HG02943 (cell line): Measurements from ENCODE around the gene LPAR6.
"Not testable (repeated sequence)": the region's sequence is repeated elsewhere in the genome, so short reads cannot be mapped to it uniquely, and the experiment has no call there.

Experiments used
- ATAC-seq: cut with Tn5 transposase; IDR thresholded peaks from one replicate; pipeline ENCODE4 v1.9.1; 2021; ENCODE audit warnings: mild to moderate bottlenecking, low read depth, moderate library complexity; ENCODE audit not compliant: unreplicated experiment

The LPAR6 gene, protein sequence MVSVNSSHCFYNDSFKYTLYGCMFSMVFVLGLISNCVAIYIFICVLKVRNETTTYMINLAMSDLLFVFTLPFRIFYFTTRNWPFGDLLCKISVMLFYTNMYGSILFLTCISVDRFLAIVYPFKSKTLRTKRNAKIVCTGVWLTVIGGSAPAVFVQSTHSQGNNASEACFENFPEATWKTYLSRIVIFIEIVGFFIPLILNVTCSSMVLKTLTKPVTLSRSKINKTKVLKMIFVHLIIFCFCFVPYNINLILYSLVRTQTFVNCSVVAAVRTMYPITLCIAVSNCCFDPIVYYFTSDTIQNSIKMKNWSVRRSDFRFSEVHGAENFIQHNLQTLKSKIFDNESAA

GRCh38 chr13:48412881-48413351 lies at the start of gene LPAR6:
Gene LPAR6 (minus strand): TSS chr13:48413113. CDS start chr13:48412423, 690 bp downstream.
- no peak for ATAC-seq

DNA sequence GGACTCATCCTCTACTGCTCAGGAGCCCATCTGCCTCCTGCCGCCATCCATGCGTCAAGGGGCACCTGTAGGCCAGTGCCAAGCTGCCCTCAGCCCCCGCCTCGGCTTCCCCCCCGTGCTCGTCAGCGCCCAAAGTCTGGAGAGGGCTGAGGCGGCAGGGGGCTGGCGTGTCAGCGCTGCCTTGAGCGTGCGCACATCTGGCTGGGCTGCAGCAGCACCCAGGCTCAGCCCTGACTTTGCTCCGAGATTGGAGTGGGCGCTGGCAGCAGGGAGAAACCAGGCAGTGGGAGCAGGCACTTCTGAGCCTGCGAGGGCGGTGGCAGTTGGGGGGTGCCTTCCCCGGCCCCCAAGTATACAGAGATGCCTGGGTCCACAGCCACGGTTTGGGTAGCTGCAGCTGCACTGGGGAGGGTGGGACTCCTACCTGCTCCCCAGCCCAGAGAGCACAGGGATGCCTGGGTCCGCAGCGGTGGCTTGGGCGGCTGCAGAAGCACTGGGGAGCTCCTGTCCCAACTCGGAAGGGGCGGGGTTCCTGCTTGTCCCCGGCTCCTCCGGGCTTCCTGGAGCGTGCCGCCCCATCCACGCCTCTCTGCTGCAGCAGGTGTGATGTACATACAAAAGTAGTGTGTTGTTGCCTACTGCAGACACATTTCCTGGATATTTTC lies 44.8 kb upstream of the LPAR6 start:
- no peak for ATAC-seq

DNA sequence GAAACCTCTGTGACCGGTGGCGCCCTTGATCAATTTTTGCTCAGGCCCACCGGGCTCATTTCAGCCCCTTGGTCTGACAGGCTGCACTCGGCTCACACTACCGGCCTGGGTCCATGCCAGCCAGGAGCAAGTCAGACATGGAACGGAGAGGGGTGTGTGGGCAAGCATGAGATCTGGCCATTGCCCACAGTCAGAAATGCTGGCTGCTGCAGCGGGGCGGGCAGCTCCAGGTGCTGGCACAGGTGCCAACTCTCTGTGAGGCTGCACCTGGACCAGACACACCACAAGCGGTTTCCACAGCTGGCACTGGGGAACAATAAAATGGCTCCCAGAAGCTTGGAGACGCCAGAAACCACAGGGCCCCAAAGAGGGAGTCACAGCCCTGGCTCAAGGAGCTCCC lies 43.6 kb upstream of the LPAR6 start:
- no peak for ATAC-seq

DNA sequence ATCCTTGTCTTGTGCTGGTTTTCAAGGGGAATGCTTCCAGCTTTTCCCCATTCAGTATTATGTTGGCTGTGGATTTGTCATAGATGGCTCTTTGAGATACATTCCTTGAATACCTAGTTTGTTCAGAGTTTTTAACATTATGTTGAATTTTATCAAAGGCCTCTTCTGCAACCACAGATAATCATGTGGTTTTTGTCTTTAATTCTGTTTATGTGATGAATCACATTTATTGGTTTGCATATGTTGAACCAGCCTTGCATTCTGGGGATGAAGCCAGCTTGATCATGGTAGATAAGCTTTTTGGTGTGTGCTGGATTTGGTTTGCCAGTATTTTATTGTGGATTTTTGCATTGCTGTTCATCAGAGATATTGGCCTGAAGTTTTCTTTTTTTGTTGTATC lies 38.3 kb upstream of the LPAR6 start:
- not testable (repeated sequence) for ATAC-seq

DNA sequence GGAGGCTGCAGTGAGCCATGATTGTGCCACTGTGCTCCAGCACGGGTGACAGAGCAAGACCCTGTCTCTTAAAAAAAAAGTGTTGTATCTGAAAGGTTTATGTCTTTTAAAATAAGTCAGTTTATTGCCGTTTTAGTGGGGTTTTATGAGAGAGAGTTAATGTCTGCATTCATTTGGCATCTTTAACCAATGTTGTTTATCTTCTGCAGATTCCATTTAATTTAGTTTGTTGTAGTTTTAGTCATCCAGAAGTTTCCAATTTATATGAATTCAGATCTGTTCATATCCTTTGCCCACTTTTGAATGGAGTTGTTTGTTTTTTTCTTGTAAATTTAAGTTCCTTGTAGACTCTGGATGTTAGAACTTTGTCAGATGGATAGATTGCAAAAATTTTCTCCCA lies 36.7 kb upstream of the LPAR6 start:
- no peak for ATAC-seq

GRCh38 chr13:48448959-48449614 lies 36.2 kb upstream of the LPAR6 start:
- no peak for ATAC-seq

- no peak for ATAC-seq
These were observed 35.5 kb upstream of the LPAR6 start for GRCh38 chr13:48448285-48448958.

DNA sequence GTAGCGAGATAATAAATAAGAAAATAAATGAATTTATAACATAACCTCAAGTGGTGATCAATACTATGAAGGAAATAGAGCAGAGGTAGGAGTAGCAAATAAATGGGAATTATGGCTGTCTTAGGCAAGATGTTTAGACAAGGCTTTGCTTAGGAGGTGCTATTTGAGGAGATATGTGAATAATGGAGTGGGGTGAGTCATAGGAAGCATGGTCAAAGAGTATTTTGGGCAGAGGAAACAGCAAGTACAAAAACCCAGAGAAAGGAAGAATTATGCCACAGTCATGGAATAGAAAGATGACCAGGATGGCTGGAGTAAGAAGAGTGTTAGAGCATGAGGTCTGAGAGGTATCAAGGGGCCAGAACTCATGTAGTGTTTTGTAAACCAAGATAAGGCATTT lies 33.6 kb upstream of the LPAR6 start:
- ATAC-seq, result no peak

DNA sequence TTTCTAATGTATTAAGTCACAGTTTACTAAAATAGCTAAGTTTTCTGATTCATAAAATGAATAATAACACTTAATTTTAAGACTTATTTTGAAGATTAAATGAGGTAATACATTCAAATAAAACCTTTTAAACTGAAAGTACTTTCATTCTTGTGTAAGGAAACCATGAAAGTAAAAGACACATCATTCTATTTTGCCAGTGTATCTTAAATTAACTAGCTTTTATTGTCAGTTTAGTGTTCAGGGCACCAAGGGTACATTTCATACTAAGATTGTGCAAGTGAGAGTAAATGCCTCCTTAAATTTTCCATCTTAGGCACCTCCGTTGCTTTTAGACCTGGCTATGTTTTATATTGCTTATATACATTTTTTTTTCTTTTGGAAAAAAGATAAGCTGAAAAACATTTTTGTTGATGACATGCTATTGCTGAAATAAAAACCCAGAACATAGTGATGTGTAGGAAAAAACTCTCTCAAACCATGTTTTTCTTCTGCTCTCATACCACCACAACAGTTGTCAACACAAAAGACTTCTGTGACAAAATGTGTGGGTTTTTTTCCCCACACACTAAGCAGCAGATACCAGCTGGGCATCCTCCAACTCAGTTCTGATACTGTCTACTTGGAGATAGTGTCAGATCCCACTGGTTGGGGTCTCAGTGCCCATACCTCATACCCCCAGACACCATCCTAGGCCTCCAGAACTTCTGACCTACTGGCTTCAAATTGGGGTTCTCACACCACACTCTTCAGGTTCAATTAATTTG lies 30.7 kb upstream of the LPAR6 start:
- no peak for ATAC-seq

GRCh38 chr13:48437371-48437770 lies 24.5 kb upstream of the LPAR6 start:
- no peak for ATAC-seq

GRCh38 chr13:48436661-48437288 lies 23.9 kb upstream of the LPAR6 start:
- ATAC-seq, result no peak

GRCh38 chr13:48434200-48434599 lies 21.3 kb upstream of the LPAR6 start:
- ATAC-seq, result no peak

DNA sequence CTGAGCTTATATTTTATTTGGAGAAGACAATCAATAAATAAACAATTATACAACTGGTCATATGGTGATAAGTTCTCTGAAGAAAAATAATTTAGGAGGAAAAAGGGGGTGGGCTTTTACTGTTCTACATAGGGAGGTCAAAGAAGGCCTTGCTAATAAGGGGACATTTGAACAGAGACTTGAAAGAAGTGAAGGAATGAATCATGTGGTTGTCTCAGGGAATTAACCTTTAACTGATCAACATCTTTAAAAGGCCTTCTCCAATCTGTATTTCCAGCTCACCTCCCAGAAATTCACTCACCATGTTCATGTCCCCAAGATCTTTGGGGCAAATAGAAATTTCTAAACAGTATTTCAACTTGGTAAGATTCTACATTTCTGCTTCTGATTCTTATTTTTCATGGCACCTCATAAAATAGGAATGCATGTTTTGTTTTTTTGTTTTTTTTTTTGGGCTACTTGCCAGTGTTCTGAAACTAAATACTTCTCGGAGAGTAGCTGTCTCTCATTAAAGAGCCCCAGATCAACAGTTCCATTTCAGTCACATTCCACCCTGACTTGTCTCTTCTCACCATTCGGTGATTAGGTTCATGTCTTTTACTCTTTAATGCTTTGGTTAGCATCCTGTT lies 19.2 kb upstream of the LPAR6 start:
- no peak for ATAC-seq

DNA sequence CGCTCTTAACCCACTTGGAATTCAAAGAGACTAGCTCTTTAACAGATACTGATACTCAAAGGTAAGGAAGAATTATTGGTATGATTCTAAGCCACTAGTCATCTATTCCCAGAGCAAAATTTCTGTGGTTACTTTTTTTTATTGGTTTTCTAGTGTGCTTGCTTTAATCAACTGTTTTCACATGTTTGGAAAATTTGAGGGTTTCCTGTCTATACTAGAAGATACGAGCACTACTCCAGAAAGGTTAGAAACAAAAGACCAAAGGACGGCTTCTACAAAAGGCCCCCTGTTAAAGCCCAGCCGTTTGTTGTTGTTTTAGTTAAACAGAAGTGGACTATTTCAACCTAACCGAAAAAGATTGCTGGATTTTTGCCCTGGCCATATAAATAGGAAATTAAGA lies 18.5 kb upstream of the LPAR6 start:
- ATAC-seq, result no peak

- ATAC-seq, result no peak
These were observed 17.0 kb upstream of the LPAR6 start for GRCh38 chr13:48429886-48430285.

- no peak for ATAC-seq
These were observed 16.1 kb upstream of the LPAR6 start for GRCh38 chr13:48429036-48429435.

- not testable (repeated sequence) for ATAC-seq
These were observed 13.9 kb upstream of the LPAR6 start for GRCh38 chr13:48426755-48427298.

GRCh38 chr13:48426052-48426451 lies 13.1 kb upstream of the LPAR6 start:
- no peak for ATAC-seq

- ATAC-seq, result no peak
These were observed 11.3 kb upstream of the LPAR6 start for GRCh38 chr13:48424212-48424611.
